Measurements from ENCODE around the gene ARL6IP1.
A peak's percentile ranks its signal among the peaks of the same experiment; 100 is the strongest.
"Not testable (repeated sequence)": the region's sequence is repeated elsewhere in the genome, so short reads cannot be mapped to it uniquely, and the experiment has no call there.

ARL6IP1 gene

GRCh38 chr16:18799500-18799899 is 1.8 kb downstream of the ARL6IP1 start:
- DNase-seq (ENCODE audit: low read depth): no peak

- no peak for DNase-seq (ENCODE audit: low read depth)
These were observed 3.6 kb downstream of the ARL6IP1 start for GRCh38 chr16:18797746-18798145.

- DNase-seq (ENCODE audit: low read depth): no peak
These were observed 5.0 kb downstream of the ARL6IP1 start for GRCh38 chr16:18796377-18796776.

- no peak for DNase-seq (ENCODE audit: low read depth)
These were observed 8.4 kb downstream of the ARL6IP1 start for GRCh38 chr16:18792836-18793433.

- peak; percentile 83 for DNase-seq (ENCODE audit: low read depth)
These were observed 11.3 kb downstream of the ARL6IP1 start, which contains the start of gene RPS15A for GRCh38 chr16:18789850-18790706. RPS15A (minus strand) TSS chr16:18790334; CDS start chr16:18789113, 1,221 bp downstream.

GRCh38 chr16:18789515-18789849 is 11.9 kb downstream of the ARL6IP1 start:
- DNase-seq (ENCODE audit: low read depth): no peak

- no peak for DNase-seq (ENCODE audit: low read depth)
These were observed 12.4 kb downstream of the ARL6IP1 start for GRCh38 chr16:18788828-18789514.

GRCh38 chr16:18784917-18785623 is 16.3 kb downstream of the ARL6IP1 start:
- DNase-seq (ENCODE audit: low read depth): no peak

GRCh38 chr16:18783430-18784341 is 17.7 kb downstream of the ARL6IP1 start:
- no peak for DNase-seq (ENCODE audit: low read depth)

- DNase-seq (ENCODE audit: low read depth): no peak
These were observed 18.5 kb downstream of the ARL6IP1 start for GRCh38 chr16:18782697-18783429.

GRCh38 chr16:18781232-18781631 is 20.1 kb downstream of the ARL6IP1 start:
- DNase-seq (ENCODE audit: low read depth): not testable (repeated sequence)

GRCh38 chr16:18780460-18781026 is 20.8 kb downstream of the ARL6IP1 start:
- DNase-seq (ENCODE audit: low read depth): not testable (repeated sequence)

GRCh38 chr16:18777664-18778063 is 23.7 kb downstream of the ARL6IP1 start:
- DNase-seq (ENCODE audit: low read depth): not testable (repeated sequence)

- not testable (repeated sequence) for DNase-seq (ENCODE audit: low read depth)
These were observed 25.0 kb downstream of the ARL6IP1 start for GRCh38 chr16:18776334-18776733.

- DNase-seq (ENCODE audit: low read depth): not testable (repeated sequence)
These were observed 26.7 kb downstream of the ARL6IP1 start for GRCh38 chr16:18774651-18775050.

GRCh38 chr16:18772171-18772570 is 29.2 kb downstream of the ARL6IP1 start:
- not testable (repeated sequence) for DNase-seq (ENCODE audit: low read depth)

- not testable (repeated sequence) for DNase-seq (ENCODE audit: low read depth)
These were observed 30.9 kb downstream of the ARL6IP1 start for GRCh38 chr16:18770336-18770962.

GRCh38 chr16:18767217-18767616 is 34.1 kb downstream of the ARL6IP1 start:
- DNase-seq (ENCODE audit: low read depth): not testable (repeated sequence)

- DNase-seq (ENCODE audit: low read depth): not testable (repeated sequence)
These were observed 38.6 kb downstream of the ARL6IP1 start for GRCh38 chr16:18762713-18763112.

Data from stimulated activated CD8-positive, alpha-beta memory T cell treated with anti-CD3 and anti-CD28 coated beads, Interleukin-12 subunit alpha, Interleukin-12 subunit beta, amount 100 ng/mL, for 1 hour (primary cell).